Tibial nerve (tissue), 4 donors: ENCODE results near the gene KPTN.

Experiments used
- CTCF ChIP-seq, 5 experiments: fragments of 200-600 bp in 3 of 5; fragments of 450-650 bp in 2 of 5; sonication (generic) in 3 of 5; IDR thresholded peaks; one replicate each; pipeline ENCODE4 v1.5.1; 2016 to 2019; ENCODE audit warnings: antibody characterized with exemption in 5 of 5, mild to moderate bottlenecking in 3 of 5, moderate library complexity in 2 of 5
- EP300 ChIP-seq, 2 donors: sonication (generic); formaldehyde crosslinking; IDR thresholded peaks; one replicate each; pipeline ENCODE4 v1.6.1; 2017; ENCODE audit warnings: antibody characterized with exemption in 2 of 2, mild to moderate bottlenecking in 1 of 2
- POLR2A ChIP-seq, 2 donors: fragments of 450-650 bp; IDR thresholded peaks; one replicate each; pipeline ENCODE4 v1.6.1; 2017; ENCODE audit warnings: antibody characterized with exemption in 2 of 2, mild to moderate bottlenecking in 2 of 2, moderate library complexity in 2 of 2

- TF ChIP-seq POLR2A (IDR thresholded peaks at IDR 0.05) (no peak), CTCF (IDR thresholded peaks at IDR 0.05) (no peak), EP300 (IDR thresholded peaks at IDR 0.05) (no peak)
Measured at GRCh38 chr19:47458672-47459071, 25.3 kb downstream of the KPTN start.
